ENCODE data around the gene TNNT1.

Gene TNNT1

DNA sequence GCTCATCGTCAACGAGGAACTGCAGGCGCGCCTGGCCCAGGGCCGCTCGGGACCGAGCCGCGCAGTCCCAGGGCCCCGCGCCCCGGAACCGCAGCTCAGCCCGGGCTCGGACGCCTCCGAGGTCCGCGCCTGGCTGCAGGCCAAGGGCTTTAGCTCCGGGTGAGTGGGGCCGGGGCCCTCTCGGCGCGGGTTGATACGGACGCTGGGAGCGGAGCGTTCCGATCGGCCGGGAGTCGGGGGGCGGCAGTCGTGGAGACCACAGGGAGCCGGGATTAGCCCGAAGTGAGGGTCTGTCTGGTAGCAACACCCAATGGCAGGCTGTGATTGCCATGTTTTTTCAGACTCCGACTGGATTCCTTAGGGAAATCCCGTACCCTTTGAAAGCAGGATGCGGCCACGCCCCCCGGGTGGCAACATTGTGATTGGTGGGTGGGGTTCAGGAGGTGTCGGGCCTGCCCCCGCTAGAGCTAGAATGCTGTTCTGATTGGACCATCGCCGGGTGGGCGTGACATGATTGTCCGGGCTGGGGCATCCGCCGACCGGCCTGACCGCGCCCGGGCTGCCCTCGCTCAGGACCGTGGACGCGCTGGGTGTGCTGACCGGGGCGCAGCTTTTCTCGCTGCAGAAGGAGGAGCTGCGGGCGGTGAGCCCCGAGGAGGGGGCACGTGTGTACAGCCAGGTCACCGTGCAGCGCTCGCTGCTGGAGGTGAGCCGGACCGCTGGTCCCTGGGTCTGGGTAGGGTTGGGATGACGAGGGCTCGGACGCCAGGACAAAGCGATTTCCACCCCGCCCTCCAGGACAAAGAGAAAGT lies 62.1 kb downstream of the TNNT1 start:
- DNase-seq, result peak in 1 of 4 experiments; percentile 29

GRCh38 chr19:55085923-55086715 lies 62.9 kb downstream of the TNNT1 start:
- DNase-seq, result no peak

DNA sequence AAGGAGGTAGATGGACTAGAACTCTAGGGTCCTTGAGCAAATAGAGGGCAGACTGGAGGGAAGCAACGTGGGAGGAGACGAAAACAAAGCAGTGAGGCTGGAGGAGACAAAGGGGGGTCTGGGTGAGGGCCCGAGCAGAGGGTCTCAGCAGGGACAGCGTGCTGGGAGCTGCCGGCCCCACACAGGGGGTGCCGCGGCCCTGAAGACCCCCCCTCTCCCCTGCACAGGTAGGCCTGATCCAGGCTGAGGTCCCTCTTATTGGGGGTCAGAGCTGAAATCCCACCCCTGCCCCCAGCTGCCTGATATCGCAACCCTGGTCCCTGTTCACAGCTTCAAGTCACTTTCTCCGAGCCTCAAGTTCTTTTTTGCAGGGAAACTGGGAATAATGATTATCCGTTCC lies 64.6 kb downstream of the TNNT1 start:
- no peak for DNase-seq

- DNase-seq, result no peak
Measured at GRCh38 chr19:55083004-55083850, 65.8 kb downstream of the TNNT1 start.

All from activated CD4-positive, CD25-positive, alpha-beta regulatory T cell (primary cell).